ENCODE results near the gene HSF2BP. TPM values are rescaled to one million over a fixed set of nuclear protein-coding genes. Genes with fewer than 3 reads are reported as not detected.

HSF2BP gene
- polyA plus RNA-seq, 1 donor from 2014 or later: 0.89 TPM

- Histone ChIP-seq H3F3A (ENCODE audit: insufficient read depth, low read length, poor library complexity, severe bottlenecking) (no peaks in the 10 kb centered on the region), H3K27me3 (ENCODE audit: insufficient read depth, low read depth, low read length) (no peaks in the 10 kb centered on the region), H3K79me2 (replicated peaks; ENCODE audit: insufficient read depth, low read length) (no peaks in the 10 kb centered on the region), H3K4me2 (ENCODE audit: low read length) (no peak overlapping the region), H4K20me1 (ENCODE audit: insufficient read depth) (no peaks in the 10 kb centered on the region), H3K9me2 (ENCODE audit: insufficient read depth, low read length) (no peaks in the 10 kb centered on the region), H3K27ac (ENCODE audit: low read length) (no peak overlapping the region), H3K9ac (ENCODE audit: low read length) (no peak overlapping the region), H3K4me3 (ENCODE audit: low read length) (no peak overlapping the region), H3K36me3 (ENCODE audit: insufficient read depth, low read length) (no peaks in the 10 kb centered on the region), H3K9me3 (ENCODE audit: low read length) (no peaks in the 10 kb centered on the region), H2AFZ (ENCODE audit: low read depth, low read length) (no peak overlapping the region)
- TF ChIP-seq MXI1 (conservative IDR thresholded peaks at IDR 0.05; ENCODE audit: poor library complexity, severe bottlenecking): no peak
- no peak for TF ChIP-seq EP300 (conservative IDR thresholded peaks at IDR 0.05; ENCODE audit: poor library complexity, severe bottlenecking)
Observed at GRCh38 chr21:43585514-43585913, 73.8 kb downstream of the HSF2BP start.

DNA sequence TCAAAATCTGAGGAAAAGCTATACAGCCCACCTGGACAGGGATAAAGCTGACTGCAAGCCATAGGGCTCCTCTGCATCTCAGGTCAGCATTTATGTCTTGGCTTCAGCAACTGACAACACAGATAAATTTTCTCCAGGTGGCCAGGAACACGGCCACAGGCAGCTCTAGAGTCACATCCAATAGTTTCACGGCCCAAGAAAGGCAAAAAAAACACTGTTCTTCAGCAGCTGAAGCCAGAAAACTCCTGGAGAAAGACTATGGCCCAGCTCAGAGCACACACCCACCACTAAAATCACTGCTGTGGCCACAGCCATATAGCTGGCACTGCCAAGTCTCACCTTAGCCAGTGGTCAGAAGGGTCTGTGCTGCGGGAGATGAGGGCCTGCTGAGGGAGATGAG is 77.8 kb downstream of the HSF2BP start:
- Histone ChIP-seq H4K20me1 (ENCODE audit: insufficient read depth) (no peaks in the 10 kb centered on the region), H3K9me3 (ENCODE audit: low read length) (no peaks in the 10 kb centered on the region), H3K27ac (ENCODE audit: low read length) (no peak overlapping the region), H3K9ac (ENCODE audit: low read length) (no peak overlapping the region), H3K36me3 (ENCODE audit: insufficient read depth, low read length) (no peaks in the 10 kb centered on the region), H3K4me3 (ENCODE audit: low read length) (no peak overlapping the region), H2AFZ (ENCODE audit: low read depth, low read length) (no peak overlapping the region), H3K9me2 (ENCODE audit: insufficient read depth, low read length) (no peaks in the 10 kb centered on the region), H3K79me2 (replicated peaks; ENCODE audit: insufficient read depth, low read length) (no peaks in the 10 kb centered on the region), H3F3A (ENCODE audit: insufficient read depth, low read length, poor library complexity, severe bottlenecking) (no peaks in the 10 kb centered on the region), H3K4me2 (ENCODE audit: low read length) (no peak overlapping the region), H3K27me3 (ENCODE audit: insufficient read depth, low read depth, low read length) (no peaks in the 10 kb centered on the region)
- no peak for TF ChIP-seq MXI1 (conservative IDR thresholded peaks at IDR 0.05; ENCODE audit: poor library complexity, severe bottlenecking)
- no peak for TF ChIP-seq SMC3 (conservative IDR thresholded peaks at IDR 0.05; ENCODE audit: poor library complexity)
- TF ChIP-seq EZH2 (IDR thresholded peaks at IDR 0.05; ENCODE audit: borderline replicate concordance, insufficient read depth, low read length, poor library complexity, severe bottlenecking): no peak

DNA sequence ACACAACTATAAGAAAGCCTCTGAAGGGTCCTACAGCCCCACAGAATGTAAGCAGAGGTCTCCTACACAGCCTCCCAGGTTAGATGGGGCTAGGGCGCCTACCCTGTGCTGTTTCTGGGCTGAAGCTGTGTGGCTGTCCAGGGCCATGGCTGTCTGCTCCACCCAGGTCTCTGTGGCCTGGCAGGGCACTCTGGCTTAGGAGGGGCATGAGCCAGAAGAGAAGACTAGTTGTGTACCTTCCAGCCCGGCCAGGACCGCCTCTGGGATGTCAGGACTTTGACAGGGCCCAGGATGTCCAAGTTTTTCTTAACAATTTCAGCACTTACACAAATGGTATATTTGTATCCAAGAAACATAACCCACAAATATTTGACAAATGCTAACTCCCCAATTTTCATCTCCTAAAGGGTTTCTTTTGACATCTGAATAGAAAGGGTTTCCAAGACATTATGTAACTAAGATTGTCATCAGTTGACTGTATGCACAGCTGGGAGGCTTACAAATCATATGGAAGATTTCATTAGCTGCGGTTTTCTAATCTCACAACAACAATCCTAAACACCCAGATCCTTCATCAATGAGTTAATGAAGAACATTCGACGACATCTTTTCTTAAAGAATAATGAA is 80.5 kb downstream of the HSF2BP start:
- Histone ChIP-seq H3K4me3 (ENCODE audit: low read length) (no peak overlapping the region), H3K36me3 (ENCODE audit: insufficient read depth, low read length) (no peaks in the 10 kb centered on the region), H4K20me1 (ENCODE audit: insufficient read depth) (no peaks in the 10 kb centered on the region), H3K27me3 (ENCODE audit: insufficient read depth, low read depth, low read length) (no peaks in the 10 kb centered on the region), H3K27ac (ENCODE audit: low read length) (no peak overlapping the region), H3F3A (ENCODE audit: insufficient read depth, low read length, poor library complexity, severe bottlenecking) (no peaks in the 10 kb centered on the region), H3K4me2 (ENCODE audit: low read length) (no peak overlapping the region), H2AFZ (ENCODE audit: low read depth, low read length) (no peak overlapping the region), H3K9me2 (ENCODE audit: insufficient read depth, low read length) (no peaks in the 10 kb centered on the region), H3K9ac (ENCODE audit: low read length) (no peak overlapping the region), H3K9me3 (ENCODE audit: low read length) (no peaks in the 10 kb centered on the region), H3K79me2 (replicated peaks; ENCODE audit: insufficient read depth, low read length) (no peaks in the 10 kb centered on the region)
- TF ChIP-seq MXI1 (conservative IDR thresholded peaks at IDR 0.05; ENCODE audit: poor library complexity, severe bottlenecking) (no peak), SMC3 (conservative IDR thresholded peaks at IDR 0.05; ENCODE audit: poor library complexity) (no peak), RAD21 (conservative IDR thresholded peaks at IDR 0.05) (no peak), POLR2AphosphoS5 (IDR thresholded peaks at IDR 0.05) (no peak), TAF1 (IDR thresholded peaks at IDR 0.05; ENCODE audit: low read depth) (no peak)

DNA sequence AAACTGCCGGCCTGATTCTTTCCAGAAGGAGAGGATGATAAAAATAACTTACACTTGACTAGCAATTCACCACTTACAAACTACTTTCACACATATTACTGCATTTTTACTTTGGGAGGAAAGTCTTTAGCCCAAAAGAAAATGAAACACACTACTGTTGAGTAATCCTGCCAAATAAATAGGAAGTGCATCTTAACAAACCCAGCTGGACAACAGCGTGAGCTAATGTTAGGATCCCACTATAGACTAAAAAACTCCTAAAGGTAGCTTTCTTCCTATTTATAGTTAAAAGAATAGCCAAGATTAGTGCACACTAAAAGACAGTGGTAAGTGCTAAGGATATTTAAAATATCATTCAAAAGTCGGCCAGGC is 83.8 kb downstream of the HSF2BP start:
- Histone ChIP-seq H3K27ac (ENCODE audit: low read length) (peak overlapping the region; percentile 43), H3K4me3 (ENCODE audit: low read length) (peak overlapping the region; percentile 21)

More for the DNA sequence above, 83.8 kb downstream of the HSF2BP start:
- no peaks in the 10 kb centered on the region for H3K36me3 ChIP-seq (ENCODE audit: insufficient read depth, low read length)
- no peak overlapping the region for H3K9ac ChIP-seq (ENCODE audit: low read length)
- H3K79me2 ChIP-seq (replicated peaks; ENCODE audit: insufficient read depth, low read length): no peaks in the 10 kb centered on the region
- H3K27me3 ChIP-seq (ENCODE audit: insufficient read depth, low read depth, low read length): no peaks in the 10 kb centered on the region
- H2AFZ ChIP-seq (ENCODE audit: low read depth, low read length): no peak overlapping the region
- no peak for TF ChIP-seq EZH2 (IDR thresholded peaks at IDR 0.05; ENCODE audit: borderline replicate concordance, insufficient read depth, low read length, poor library complexity, severe bottlenecking)
- no peak for TF ChIP-seq SMC3 (conservative IDR thresholded peaks at IDR 0.05; ENCODE audit: poor library complexity)
- no peak for TF ChIP-seq MXI1 (conservative IDR thresholded peaks at IDR 0.05; ENCODE audit: poor library complexity, severe bottlenecking)
- TF ChIP-seq RAD21 (conservative IDR thresholded peaks at IDR 0.05): no peak
- TF ChIP-seq EP300 (conservative IDR thresholded peaks at IDR 0.05; ENCODE audit: poor library complexity, severe bottlenecking): no peak
- no peak for TF ChIP-seq TAF1 (IDR thresholded peaks at IDR 0.05; ENCODE audit: low read depth)
- TF ChIP-seq CTCF (IDR thresholded peaks at IDR 0.05; ENCODE audit: poor library complexity, severe bottlenecking): no peak
- TF ChIP-seq POLR2AphosphoS5 (IDR thresholded peaks at IDR 0.05): no peak
- no peak for TF ChIP-seq REST (IDR thresholded peaks at IDR 0.05; ENCODE audit: borderline replicate concordance)
- H3K9me3 ChIP-seq (ENCODE audit: low read length): no peaks in the 10 kb centered on the region
- no peak overlapping the region for H3K4me2 ChIP-seq (ENCODE audit: low read length)
- H3K9me2 ChIP-seq (ENCODE audit: insufficient read depth, low read length): no peaks in the 10 kb centered on the region
- H4K20me1 ChIP-seq (ENCODE audit: insufficient read depth): no peaks in the 10 kb centered on the region
- H3F3A ChIP-seq (ENCODE audit: insufficient read depth, low read length, poor library complexity, severe bottlenecking): no peaks in the 10 kb centered on the region
